GM19397 (cell line): ENCODE results near the gene CDH22.

Source experiments
- ATAC-seq: cut with Tn5 transposase; IDR thresholded peaks from one replicate; pipeline ENCODE4 v1.9.1; 2021; ENCODE audit warnings: mild to moderate bottlenecking, moderate library complexity; ENCODE audit not compliant: unreplicated experiment

CDH22 gene

DNA sequence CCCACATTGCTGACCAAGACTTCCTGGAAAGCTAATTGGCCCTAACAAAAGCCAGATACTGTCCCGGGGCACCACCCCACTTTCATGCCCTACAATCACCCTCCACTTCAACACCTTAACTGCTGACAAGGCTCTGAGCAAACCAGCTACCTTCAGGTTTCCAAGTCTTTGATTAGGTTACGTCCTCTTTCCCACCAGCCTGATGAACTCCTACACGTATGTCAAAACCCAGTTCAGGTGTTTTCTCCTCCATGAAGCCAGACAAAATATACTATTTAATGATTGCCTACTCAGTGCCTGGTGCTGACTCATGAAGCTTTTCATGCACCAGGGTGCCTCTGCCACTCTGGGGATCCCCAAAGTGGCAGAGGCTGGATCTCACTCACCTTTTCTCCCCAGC lies 58.6 kb downstream of the CDH22 start:
- ATAC-seq, result no peak

- no peak for ATAC-seq
Measured at GRCh38 chr20:46246559-46246958, 61.7 kb downstream of the CDH22 start.

DNA sequence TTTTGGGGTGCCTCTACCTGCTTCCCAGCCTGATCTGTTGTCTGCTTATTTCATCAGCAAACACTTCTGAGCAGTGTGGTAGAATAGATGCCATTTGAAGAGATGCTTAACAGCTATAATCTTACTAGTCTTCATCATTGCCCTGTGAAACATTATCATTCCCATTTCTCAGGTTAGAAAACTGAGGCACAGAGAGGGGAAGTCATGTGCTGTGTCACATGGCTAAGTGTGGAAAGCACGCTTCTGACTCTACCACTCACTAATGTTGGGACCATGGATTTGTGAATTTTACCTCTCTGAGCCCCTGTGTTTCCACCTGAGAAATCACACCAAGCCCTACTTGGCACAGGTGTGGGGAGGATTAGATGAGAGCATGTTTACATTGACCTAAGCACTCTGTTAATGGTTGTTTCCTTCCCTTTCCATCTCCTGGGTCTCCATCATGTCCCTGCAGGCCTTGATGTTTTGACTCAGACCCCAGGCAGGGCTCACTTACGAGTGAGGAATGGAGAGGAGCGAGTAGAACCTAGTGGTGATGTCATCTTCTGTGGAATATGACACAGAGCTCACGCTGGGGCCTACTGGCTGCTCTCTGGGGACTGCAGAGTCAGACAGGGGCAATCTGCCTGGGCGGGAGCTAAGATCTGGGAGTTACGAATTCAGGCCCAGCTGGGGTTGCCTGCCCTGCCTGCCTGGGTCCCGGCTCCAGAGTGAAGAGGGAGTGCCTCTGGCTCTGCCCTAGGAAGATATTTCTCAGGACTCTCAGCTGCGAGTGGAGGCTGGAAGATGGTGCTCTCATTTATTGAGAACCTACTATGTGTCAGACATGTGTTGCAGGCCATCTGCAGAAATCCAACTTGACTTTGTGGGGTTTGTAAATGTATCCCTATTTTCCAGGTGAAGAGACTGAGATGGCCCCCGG lies 64.3 kb downstream of the CDH22 start:
- no peak for ATAC-seq

- no peak for ATAC-seq
Measured at GRCh38 chr20:46242390-46242789, 65.9 kb downstream of the CDH22 start.

GRCh38 chr20:46240881-46241280 lies 67.4 kb downstream of the CDH22 start:
- no peak for ATAC-seq

DNA sequence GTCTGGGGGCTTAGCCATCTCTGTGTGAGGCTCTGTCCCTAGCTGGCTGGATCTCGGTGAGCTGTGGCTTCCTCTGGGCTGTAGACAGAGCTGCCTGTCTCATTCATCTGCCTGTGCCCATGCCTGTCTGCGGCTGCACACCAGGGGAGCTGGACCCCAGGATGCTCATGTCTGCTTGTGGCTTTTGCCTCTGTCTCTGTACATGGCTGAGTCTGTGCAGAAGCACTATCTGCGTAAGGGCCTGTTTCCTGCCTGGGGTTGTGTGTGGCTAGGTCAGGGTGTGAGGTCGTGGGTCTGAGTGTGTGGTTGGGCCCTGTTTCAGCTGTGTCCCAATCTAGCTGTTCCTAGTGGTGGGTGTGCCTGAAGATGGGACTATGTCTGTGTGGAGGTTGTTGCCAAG lies 68.2 kb downstream of the CDH22 start:
- ATAC-seq, result no peak

GRCh38 chr20:46237736-46238135 lies 70.6 kb downstream of the CDH22 start:
- ATAC-seq, result no peak

DNA sequence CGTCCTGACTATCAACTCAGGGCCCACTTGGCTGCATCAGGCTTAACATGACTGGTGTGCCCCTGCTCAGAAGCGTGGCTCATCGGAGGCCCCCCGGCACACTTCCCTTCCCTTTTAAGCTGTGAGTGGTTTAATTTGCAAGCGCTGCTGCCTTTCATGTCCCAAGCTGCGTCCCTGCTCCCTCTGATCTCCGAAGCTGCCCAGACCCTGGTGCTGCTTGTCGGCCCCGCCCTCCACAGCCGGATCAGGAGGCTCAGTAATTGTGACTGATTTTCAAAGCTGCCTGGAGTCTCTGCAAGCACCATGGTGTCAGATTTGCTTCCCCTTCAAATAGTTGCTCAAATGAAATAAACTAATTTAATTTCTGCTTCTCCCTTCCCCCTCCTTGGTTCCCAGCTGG lies 71.1 kb downstream of the CDH22 start:
- ATAC-seq, result no peak

GRCh38 chr20:46235077-46235476 lies 73.2 kb downstream of the CDH22 start:
- no peak for ATAC-seq

- ATAC-seq, result no peak
Measured at GRCh38 chr20:46233701-46234100, 74.6 kb downstream of the CDH22 start.

DNA sequence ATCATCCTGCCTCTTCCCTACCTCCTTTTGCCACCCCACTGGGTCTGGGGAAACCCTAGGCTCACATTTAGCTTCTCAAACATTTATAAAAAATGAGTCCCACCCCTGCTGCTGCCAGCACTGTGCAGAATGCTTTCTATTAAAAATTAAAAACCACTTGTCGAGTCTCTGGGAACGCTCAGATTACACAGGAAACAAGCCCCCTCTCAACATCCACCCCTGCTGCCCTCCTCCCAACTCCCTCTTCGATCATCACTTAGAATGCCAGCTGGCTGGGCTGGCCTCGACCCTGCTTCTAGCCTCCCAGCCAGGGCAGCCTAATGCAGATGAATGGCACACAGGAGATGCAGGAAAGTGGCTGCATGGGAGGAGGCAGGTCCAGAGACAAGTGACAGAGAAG lies 75.8 kb downstream of the CDH22 start:
- no peak for ATAC-seq

- ATAC-seq, result no peak
Measured at GRCh38 chr20:46230801-46231282, 77.5 kb downstream of the CDH22 start.

DNA sequence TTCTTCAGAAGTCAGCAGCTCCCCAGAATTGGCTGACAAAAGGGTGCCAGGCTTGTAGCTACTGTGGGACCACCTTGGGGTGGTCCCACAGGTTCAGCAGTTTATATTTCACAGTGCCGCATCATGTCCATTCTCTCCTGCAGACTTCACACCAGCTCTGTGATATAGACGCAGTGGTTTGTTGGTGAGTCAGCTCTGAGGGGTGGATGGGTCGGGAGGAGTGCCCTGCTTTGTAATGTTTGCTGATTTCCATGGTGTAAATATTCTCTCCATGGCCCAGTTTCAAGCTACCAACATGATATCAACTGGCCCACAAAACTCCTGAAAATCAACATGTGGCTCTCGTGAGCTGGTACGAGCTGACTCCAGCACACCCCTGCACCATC lies 78.2 kb downstream of the CDH22 start:
- ATAC-seq, result no peak

DNA sequence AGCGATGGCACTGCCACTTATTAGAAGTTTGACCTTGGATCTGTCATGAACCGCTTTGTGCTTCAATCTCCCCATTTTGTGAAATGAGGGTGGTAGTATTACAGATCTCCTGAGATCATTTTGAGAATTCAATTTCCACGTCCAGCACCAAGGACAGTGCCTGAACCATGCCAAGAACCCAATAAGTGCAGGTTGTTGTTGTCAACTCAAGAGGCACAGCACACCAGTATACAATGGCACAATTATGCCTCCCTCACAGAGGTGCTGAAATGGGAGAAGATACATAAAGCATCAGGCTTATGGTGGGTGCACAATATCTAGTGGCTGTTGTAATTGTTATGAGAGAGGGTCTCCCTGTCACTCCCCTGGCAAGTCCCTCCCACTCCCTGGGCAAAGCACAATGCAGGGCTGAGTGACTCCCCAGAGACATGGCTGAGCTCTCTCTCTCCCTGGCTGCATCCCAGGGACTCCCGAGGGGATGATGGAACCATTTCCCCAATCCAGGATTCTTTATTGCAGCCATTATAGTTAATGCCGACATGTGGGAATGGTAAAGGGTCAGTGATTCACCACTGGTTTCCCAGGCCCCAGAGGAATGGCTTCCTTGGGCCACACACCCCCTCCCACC lies 78.7 kb downstream of the CDH22 start:
- ATAC-seq, result no peak

DNA sequence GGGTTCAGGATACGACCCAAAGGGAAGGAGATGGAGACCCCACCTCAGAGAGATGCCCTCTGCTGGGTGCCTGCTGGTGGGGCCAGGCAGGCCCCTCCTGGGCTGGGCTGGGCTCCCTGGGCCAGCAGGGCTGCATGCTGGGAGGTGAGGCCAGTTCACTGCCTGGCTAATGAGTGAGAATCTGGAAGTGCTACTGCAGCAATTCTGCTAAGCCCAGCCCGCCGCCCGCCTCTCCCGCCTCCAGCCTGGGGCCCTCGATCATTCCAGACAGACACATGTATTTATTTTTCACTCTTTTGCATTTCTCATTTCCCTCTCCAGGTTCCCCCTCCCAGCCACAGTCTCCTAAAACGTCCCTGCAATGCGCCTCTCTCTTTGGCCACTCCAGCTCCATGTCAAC lies 79.6 kb downstream of the CDH22 start:
- no peak for ATAC-seq

- ATAC-seq, result no peak
Measured at GRCh38 chr20:46227272-46227767, 81.0 kb downstream of the CDH22 start.

DNA sequence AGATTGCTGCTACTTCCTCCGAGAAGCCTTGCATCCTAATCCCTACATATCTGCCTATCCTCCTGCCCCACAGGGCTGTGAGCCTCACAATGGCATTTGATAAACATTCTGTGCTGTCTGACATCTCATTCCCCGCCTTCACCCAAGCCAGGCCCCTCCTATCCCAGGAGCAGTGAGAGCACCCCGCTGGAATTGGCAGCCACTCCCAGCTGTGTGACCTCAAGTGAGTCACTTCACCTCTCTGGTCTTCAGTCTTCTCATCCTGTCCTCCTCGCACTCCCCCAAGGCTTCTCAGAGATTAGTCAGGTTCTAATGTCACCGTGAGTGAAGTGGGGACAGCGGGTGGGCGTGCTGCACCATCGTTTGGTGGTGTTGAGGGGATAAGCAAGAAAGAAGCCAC lies 81.7 kb downstream of the CDH22 start:
- ATAC-seq, result no peak

GRCh38 chr20:46222521-46223007 lies 85.7 kb downstream of the CDH22 start:
- ATAC-seq, result no peak

GRCh38 chr20:46221256-46221833 lies 87.0 kb downstream of the CDH22 start:
- ATAC-seq, result no peak

DNA sequence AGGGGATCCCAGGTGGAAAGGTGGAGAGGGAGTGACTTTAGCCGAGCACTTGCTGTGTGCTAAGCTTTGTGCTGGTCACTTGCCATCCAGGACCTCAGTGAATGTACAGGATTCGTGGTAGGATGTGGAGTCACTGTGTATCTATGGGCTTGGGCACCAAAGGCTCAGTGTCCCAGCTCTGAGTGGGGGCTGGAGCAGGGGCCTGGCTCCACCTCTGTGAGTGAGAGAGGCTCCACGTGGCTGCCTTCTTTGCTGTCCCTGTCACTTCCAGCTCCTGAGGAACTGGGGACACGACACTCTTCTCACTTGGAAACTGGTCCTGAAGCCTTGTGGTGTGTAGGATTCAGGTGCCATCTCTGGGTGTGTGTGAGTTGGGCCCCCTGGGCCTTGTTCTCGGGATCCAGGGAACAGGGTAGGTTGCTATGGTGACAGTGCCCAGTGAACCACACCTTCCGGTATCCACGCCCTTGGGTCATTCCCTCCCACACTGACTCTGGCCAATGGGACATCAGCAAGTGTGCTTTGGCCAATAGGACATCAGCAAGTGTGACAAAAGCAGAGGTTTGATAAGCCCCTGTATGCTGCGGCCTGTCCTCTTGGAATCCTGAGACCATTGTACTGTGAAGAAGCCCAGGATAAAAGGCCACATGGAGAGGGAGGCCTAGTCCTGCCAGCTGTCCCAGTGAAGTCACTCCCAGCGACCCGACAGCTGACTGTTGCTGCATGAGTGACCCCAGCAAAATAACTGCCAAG lies 87.7 kb downstream of the CDH22 start:
- no peak for ATAC-seq

DNA sequence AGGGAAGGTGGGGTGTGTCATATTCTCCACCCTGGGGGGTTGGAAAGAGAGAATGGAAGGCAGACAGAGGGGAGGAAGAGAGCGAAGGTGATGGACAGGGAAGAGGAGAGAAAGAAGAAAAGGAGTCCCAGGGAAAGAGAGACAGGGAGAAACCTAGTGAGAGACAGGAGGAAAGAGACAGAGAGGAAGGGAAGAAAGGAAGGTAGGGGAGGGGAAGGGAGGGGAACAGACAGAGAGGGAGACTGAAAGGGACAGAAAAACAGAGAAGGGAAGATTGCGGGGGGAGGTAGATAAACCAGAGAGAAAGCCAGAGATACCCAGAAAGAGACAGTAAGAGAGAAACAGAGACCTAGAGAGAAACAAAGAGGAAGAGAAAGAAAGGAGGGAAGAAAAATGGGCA lies 88.4 kb downstream of the CDH22 start:
- no peak for ATAC-seq
